Thyroid gland (tissue), 4 donors: ENCODE data around the gene HNRNPF. TPM values are rescaled to one million over a fixed set of nuclear protein-coding genes. Genes with fewer than 3 reads are reported as not detected.

Experiments used
- DNase-seq, 2 donors: peaks; one replicate each; pipeline ENCODE4 v3.0.0-alpha.2; 2019
- H3K27ac ChIP-seq, 3 donors: fragments of 200-600 bp; sonication (generic); 1 replicate in 2 of 3; 2 replicates in 1 of 3; pipeline ENCODE4 v1.5.1; 2016 to 2019; ENCODE audit warnings: mild to moderate bottlenecking in 1 of 3, moderate library complexity in 1 of 3
- H3K27me3 ChIP-seq: fragments of 200-600 bp; sonication (generic); one replicate; pipeline ENCODE4 v1.5.1; 2019
- H3K36me3 ChIP-seq, 2 donors: fragments of 200-600 bp; sonication (generic); one replicate each; pipeline ENCODE4 v1.5.1; 2016 to 2019
- H3K4me1 ChIP-seq, 2 donors: fragments of 200-600 bp; sonication (generic); one replicate each; pipeline ENCODE4 v1.5.1; 2017 to 2019
- H3K4me3 ChIP-seq, 3 donors: fragments of 200-600 bp; sonication (generic); replicated peaks in 1 of 3; 1 replicate in 2 of 3; 2 replicates in 1 of 3; pipeline ENCODE4 v1.5.1; 2016; ENCODE audit warnings: mild to moderate bottlenecking in 1 of 3
- H3K9me3 ChIP-seq: fragments of 200-600 bp; sonication (generic); one replicate; pipeline ENCODE4 v1.5.1; 2017
- POLR2A ChIP-seq, 2 donors: fragments of 450-650 bp; IDR thresholded peaks; one replicate each; pipeline ENCODE4 v1.6.1; 2017; ENCODE audit warnings: antibody characterized with exemption in 2 of 2, mild to moderate bottlenecking in 2 of 2, moderate library complexity in 1 of 2
- WGBS, 2 donors: methylation state at CpG; one replicate each; pipeline ENCODE4 v1.1.5; 2017; 5-methylcytosine and 5-hydroxymethylcytosine counted together
- intact Hi-C: fragments of 100-400 bp; cut with DNase I; formaldehyde crosslinking; loops from one replicate; pipeline ENCODE4 v1.15.1; 2023
- total RNA-seq, 4 donors: library from RNA; depleted of rRNA; stranded (reverse); fragments of >200 nt; gene quantifications; one replicate each; pipeline ENCODE4 v1.2.3, GENCODE V29; 2016
- TF ChIP-seq, protein P1 (sequence below), 6 experiments: fragments of 200-600 bp in 3 of 6; fragments of 450-650 bp in 3 of 6; sonication (generic) in 3 of 6; IDR thresholded peaks; one replicate each; pipeline ENCODE4 v1.5.1; 2016 to 2019; ENCODE audit warnings: antibody characterized with exemption in 6 of 6, mild to moderate bottlenecking in 2 of 6, inconsistent platforms in 1 of 6, moderate library complexity in 1 of 6

The HNRNPF gene
- total RNA-seq, 4 donors from 2014 or later: 148 to 158 (median 155) TPM

DNA sequence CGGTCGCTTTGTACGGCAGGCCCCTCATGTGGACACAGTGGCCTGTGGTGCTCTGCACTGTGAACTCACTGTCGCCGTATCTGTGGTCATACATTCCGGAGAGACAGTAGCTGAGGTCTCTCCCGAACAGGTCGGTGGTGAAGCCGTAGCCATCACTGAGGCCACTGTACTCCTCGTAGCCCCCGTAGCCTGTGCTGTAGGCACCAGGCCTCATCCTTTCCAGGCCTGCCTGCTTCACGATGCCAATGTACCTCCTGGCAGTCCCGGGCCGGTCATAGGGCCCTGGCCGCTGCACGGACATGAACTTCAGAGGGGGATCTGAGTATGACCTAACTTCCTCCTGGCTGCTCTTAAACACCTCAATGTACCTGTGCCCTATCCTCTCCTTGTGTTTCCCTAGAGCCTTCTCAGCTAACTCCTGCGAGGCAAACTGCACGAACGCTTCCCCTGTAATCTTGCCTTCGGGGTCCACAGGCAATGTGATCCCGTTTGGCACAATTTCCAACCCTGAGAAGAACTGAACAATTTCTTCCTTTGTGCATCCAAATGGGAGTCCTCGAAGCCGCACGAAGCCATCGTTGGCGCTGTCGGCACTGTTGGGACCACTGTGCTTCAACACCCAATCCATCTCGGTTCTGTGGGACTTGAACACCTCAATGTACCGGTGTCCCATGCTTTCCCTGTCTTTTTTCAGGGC, 21.9 kb downstream of the HNRNPF start:
- intact Hi-C loops: no loop called here
- DNase-seq: no peak
- 96 to 97% methylated on average over 29 of the region's 29 CpGs for WGBS, 2 donors
- no peaks in the 10 kb centered on the region for H3K9me3 ChIP-seq
- H3K27ac ChIP-seq: no peak overlapping the region
- H3K4me1 ChIP-seq: no peaks in the 10 kb centered on the region
- H3K27me3 ChIP-seq: no peaks in the 10 kb centered on the region
- no peak overlapping the region for H3K4me3 ChIP-seq
- TF ChIP-seq, protein P1, sequence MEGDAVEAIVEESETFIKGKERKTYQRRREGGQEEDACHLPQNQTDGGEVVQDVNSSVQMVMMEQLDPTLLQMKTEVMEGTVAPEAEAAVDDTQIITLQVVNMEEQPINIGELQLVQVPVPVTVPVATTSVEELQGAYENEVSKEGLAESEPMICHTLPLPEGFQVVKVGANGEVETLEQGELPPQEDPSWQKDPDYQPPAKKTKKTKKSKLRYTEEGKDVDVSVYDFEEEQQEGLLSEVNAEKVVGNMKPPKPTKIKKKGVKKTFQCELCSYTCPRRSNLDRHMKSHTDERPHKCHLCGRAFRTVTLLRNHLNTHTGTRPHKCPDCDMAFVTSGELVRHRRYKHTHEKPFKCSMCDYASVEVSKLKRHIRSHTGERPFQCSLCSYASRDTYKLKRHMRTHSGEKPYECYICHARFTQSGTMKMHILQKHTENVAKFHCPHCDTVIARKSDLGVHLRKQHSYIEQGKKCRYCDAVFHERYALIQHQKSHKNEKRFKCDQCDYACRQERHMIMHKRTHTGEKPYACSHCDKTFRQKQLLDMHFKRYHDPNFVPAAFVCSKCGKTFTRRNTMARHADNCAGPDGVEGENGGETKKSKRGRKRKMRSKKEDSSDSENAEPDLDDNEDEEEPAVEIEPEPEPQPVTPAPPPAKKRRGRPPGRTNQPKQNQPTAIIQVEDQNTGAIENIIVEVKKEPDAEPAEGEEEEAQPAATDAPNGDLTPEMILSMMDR (IDR thresholded peaks at IDR 0.05): no peak
- TF ChIP-seq POLR2A (IDR thresholded peaks at IDR 0.05): no peak
- H3K36me3 ChIP-seq: peaks cover 50 to 52% of the 10 kb centered on the region in 2 donors

DNA sequence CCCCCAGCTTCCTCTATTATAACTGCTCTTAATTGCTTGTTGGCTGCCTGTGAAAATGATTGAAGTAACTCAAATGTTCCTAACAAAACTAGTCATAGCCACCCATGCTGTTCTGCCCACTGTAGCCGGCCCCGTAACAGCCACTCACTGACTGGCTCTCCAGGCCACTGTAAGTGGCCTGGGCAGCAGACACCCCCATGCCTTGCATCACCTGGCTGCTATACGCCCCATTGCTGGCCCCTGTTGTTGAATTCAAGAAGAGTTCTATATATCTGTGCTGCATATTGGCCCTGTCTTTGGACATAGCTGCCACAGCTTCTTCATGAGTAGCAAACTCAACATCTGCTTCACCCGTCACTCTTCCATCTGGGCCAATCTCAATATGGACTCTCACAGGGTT, 22.4 kb downstream of the HNRNPF start:
- H3K36me3 ChIP-seq: peaks cover 46 to 50% of the 10 kb centered on the region in 2 donors
- intact Hi-C loops: no loop called here
- no peak overlapping the region for H3K27ac ChIP-seq
- H3K4me3 ChIP-seq: no peak overlapping the region
- no peaks in the 10 kb centered on the region for H3K9me3 ChIP-seq
- H3K4me1 ChIP-seq: no peaks in the 10 kb centered on the region
- DNase-seq: no peak
- TF ChIP-seq, protein P1 (IDR thresholded peaks at IDR 0.05): no peak
- no peak for TF ChIP-seq POLR2A (IDR thresholded peaks at IDR 0.05)
- no peaks in the 10 kb centered on the region for H3K27me3 ChIP-seq
- 94 to 100% methylated on average over 2 to 4 of the region's 4 CpGs for WGBS, 2 donors

DNA sequence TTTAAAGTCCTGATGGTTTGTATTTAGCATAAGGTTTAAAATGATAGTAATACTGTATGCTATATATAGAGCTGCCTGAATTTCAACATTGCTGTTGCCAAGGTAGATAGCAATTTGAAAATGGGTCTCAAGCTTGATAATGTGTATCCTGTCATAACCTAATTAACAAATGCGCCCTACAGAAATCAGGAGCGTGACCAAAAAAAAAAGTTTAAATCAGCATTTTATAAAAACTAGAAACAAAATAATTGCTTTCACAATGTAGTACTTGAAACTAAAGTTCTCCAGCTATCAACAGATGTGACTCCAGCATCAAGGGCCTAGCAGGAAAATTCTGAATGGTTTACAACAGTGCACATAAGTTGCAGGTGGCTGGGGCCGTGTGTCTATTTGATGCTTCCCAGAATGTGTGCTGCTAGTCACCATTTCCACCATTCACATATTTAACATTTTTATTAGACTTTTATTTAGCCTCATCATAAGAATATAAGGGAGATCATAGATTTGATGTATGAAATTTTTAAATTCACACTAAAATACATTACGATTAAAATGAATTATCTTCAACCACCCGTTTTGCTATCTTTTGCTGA, 23.5 kb downstream of the HNRNPF start:
- no peak overlapping the region for H3K4me3 ChIP-seq
- intact Hi-C loops: no loop called here
- no peak for DNase-seq
- no peaks in the 10 kb centered on the region for H3K9me3 ChIP-seq
- no peaks in the 10 kb centered on the region for H3K27me3 ChIP-seq
- TF ChIP-seq, protein P1 (IDR thresholded peaks at IDR 0.05): no peak
- no peaks in the 10 kb centered on the region for H3K4me1 ChIP-seq
- WGBS, 2 donors: 88 to 90% methylated on average over 5 of the region's 5 CpGs
- peaks cover 36 to 44% of the 10 kb centered on the region in 2 donors for H3K36me3 ChIP-seq
- no peak overlapping the region for H3K27ac ChIP-seq

DNA sequence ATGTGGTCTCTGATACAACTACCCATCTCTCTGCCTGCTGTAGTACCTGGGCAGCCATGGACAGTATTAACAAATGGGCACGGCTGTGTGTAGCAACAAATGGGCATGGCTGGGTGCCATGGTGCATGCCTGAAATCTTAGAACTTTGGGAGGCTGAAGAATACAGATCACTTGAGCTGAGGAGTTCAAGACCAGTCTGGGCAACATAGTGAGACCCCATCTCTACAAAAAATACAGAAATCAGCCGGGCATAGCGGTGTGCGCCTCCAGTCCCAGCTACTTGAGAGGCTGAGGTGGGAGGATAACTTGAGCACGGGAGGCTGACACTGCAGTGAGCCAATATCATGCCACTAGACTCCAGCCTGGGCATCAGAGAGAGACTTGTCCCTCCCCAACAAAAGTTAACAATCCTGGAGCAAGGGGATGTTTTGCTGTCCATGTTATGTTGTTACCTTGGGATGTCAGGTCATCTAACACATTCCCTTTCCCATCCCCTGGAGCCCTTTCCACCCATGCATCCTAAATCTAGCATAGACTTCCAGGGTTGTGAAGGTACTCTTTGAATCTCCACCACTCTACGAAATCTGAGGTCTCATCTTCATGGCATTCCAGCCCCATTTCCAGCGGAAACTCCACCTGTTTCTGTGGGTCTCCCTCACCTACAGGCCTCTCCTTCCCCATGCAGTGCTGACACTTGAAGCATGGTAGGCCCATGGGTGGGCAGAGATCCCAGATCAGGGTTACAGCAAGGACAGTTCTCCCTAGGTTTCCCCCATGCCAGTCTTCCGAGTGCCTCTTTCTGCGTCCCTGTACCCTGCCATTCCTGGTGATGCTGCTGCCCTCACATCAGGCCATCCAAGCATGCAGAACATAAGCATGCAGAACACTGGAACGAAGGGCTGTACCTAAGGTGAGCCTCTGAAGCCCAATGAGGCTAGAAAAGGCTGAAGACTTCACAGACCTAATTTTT, 24.4 kb downstream of the HNRNPF start:
- Histone ChIP-seq H3K4me1 (no peaks in the 10 kb centered on the region), H3K9me3 (no peaks in the 10 kb centered on the region), H3K27me3 (no peaks in the 10 kb centered on the region), H3K27ac (no peak overlapping the region), H3K36me3 (peaks cover 26 to 35% of the 10 kb centered on the region in 2 donors), H3K4me3 (no peak overlapping the region)
- no peak for DNase-seq
- intact Hi-C loops: no loop called here
- 85 to 90% methylated on average over 6 to 10 of the region's 10 CpGs for WGBS, 2 donors
- TF ChIP-seq POLR2A (IDR thresholded peaks at IDR 0.05): no peak
- TF ChIP-seq, protein P1 (IDR thresholded peaks at IDR 0.05): no peak
